IMR-90 (cell line): Measurements from ENCODE around the gene PRSS21. TPM values are rescaled to one million over a fixed set of nuclear protein-coding genes. Genes with fewer than 3 reads are reported as not detected.

Experiments
- ATAC-seq: fragments of 200-7000 bp; cut with Tn5 transposase; 2 replicates; pipeline ENCODE4 v1.9.1; 2020; ENCODE audit warnings: low read depth, mild to moderate bottlenecking, moderate library complexity
- BruUV-seq: library from RNA; stranded (reverse); fragments of 400-500 nt; replicated peaks from 2 replicates; lab custom pipeline; 2021; lab: Mats Ljungman, UMichigan
- CTCF ChIA-PET: fragments of 300-600 bp; formaldehyde crosslinking; extraction: SDS; loops from one replicate; lab custom pipeline; 2021; ENCODE audit warnings: antibody characterized with exemption; lab: Yijun Ruan, JAX
- POLR2A ChIA-PET: fragments of 300-600 bp; sonication (Branson Sonifier 250); formaldehyde crosslinking; loops from one replicate; lab custom pipeline; 2022; ENCODE audit warnings: antibody characterized with exemption; ENCODE audit not compliant: unreplicated experiment; lab: Charles Lee
- DNase-seq: peaks from one replicate; pipeline ENCODE4 v3.0.0; 2013
- H2AFZ ChIP-seq: replicated peaks from 2 replicates; pipeline ENCODE3; 2013; ENCODE audit warnings: low read length, mild to moderate bottlenecking; ENCODE audit not compliant: poor library complexity
- H2AK5ac ChIP-seq: 2 replicates; pipeline ENCODE4 v1.6.1; 2013; ENCODE audit warnings: low read depth, low read length, inconsistent platforms
- H2AK9ac ChIP-seq: replicated peaks from 2 replicates; pipeline ENCODE3; 2013; ENCODE audit warnings: mild to moderate bottlenecking, low read depth, low read length, moderate library complexity; ENCODE audit not compliant: poor library complexity
- H2BK120ac ChIP-seq: 2 replicates; pipeline ENCODE4 v1.6.1; 2013; ENCODE audit warnings: low read depth, low read length, inconsistent platforms
- H2BK15ac ChIP-seq: 3 replicates; pipeline ENCODE4 v1.6.1; 2013; ENCODE audit warnings: low read depth, low read length, inconsistent platforms
- H2BK20ac ChIP-seq: 2 replicates; pipeline ENCODE4 v1.6.1; 2013; ENCODE audit warnings: low read depth, mild to moderate bottlenecking, inconsistent platforms, low read length, moderate library complexity
- H2BK5ac ChIP-seq: 2 replicates; pipeline ENCODE4 v1.6.1; 2013; ENCODE audit warnings: mild to moderate bottlenecking, low read depth, low read length, inconsistent platforms; ENCODE audit not compliant: poor library complexity, severe bottlenecking
- H3K14ac ChIP-seq: replicated peaks from 2 replicates; pipeline ENCODE4 v1.6.1; 2013; ENCODE audit warnings: low read depth, low read length, inconsistent platforms
- H3K18ac ChIP-seq: 2 replicates; pipeline ENCODE4 v1.6.1; 2013; ENCODE audit warnings: low read depth, low read length, control low read depth
- H3K23ac ChIP-seq: 2 replicates; pipeline ENCODE4 v1.6.1; 2013; ENCODE audit warnings: low read depth, low read length, inconsistent platforms
- H3K27ac ChIP-seq: 2 replicates; pipeline ENCODE4 v1.5.1; 2013; ENCODE audit warnings: mild to moderate bottlenecking, control low read depth, low read length; ENCODE audit not compliant: insufficient read depth
- H3K27me3 ChIP-seq: 2 replicates; pipeline ENCODE4 v1.6.1; 2013; ENCODE audit warnings: low read length; ENCODE audit not compliant: control insufficient read depth, insufficient read depth
- H3K36me3 ChIP-seq: 2 replicates; pipeline ENCODE4 v1.6.1; 2013; ENCODE audit warnings: low read length, mixed read lengths; ENCODE audit not compliant: control insufficient read depth, insufficient read depth
- H3K4ac ChIP-seq: 2 replicates; pipeline ENCODE4 v1.6.1; 2013; ENCODE audit warnings: low read depth, low read length, inconsistent platforms
- H3K4me1 ChIP-seq: 2 replicates; pipeline ENCODE4 v1.6.1; 2013; ENCODE audit warnings: low read length, mixed read lengths; ENCODE audit not compliant: control insufficient read depth, insufficient read depth
- H3K4me2 ChIP-seq: 2 replicates; pipeline ENCODE4 v1.6.1; 2013; ENCODE audit warnings: low read depth, mild to moderate bottlenecking, control low read depth, low read length, moderate library complexity
- H3K4me3 ChIP-seq: 2 replicates; pipeline ENCODE4 v1.5.1; 2013; ENCODE audit warnings: low read depth, mild to moderate bottlenecking, control low read depth, low read length, moderate library complexity; ENCODE audit not compliant: insufficient read depth
- H3K56ac ChIP-seq: 2 replicates; pipeline ENCODE4 v1.6.1; 2013; ENCODE audit warnings: low read length, inconsistent platforms; ENCODE audit not compliant: insufficient read depth; ENCODE audit errors: extremely low read depth
- H3K79me1 ChIP-seq, 2 experiments: 2 replicates each; pipeline ENCODE4 v1.6.1; 2013; ENCODE audit warnings: low read length in 2 of 2, inconsistent platforms in 1 of 2, low read depth in 1 of 2
- H3K9ac ChIP-seq: 2 replicates; pipeline ENCODE4 v1.6.1; 2013; ENCODE audit warnings: low read depth, low read length, control low read depth
- H3K9me1 ChIP-seq: 2 replicates; pipeline ENCODE4 v1.6.1; 2013; ENCODE audit warnings: low read length, inconsistent platforms; ENCODE audit not compliant: insufficient read depth
- H3K9me3 ChIP-seq: 2 replicates; pipeline ENCODE4 v1.6.1; 2013; ENCODE audit warnings: low read length; ENCODE audit not compliant: control insufficient read depth, insufficient read depth
- H4K20me1 ChIP-seq: 2 replicates; pipeline ENCODE4 v1.6.1; 2013; ENCODE audit warnings: low read length, inconsistent platforms; ENCODE audit not compliant: insufficient read depth
- H4K5ac ChIP-seq: 2 replicates; pipeline ENCODE4 v1.6.1; 2013; ENCODE audit warnings: mild to moderate bottlenecking, low read depth, low read length, control low read depth
- H4K8ac ChIP-seq, 2 experiments: 2 replicates each; pipeline ENCODE4 v1.6.1; 2013; ENCODE audit warnings: low read depth in 2 of 2, low read length in 2 of 2, control low read depth in 1 of 2, inconsistent platforms in 1 of 2
- H4K91ac ChIP-seq: 2 replicates; pipeline ENCODE4 v1.6.1; 2013; ENCODE audit warnings: low read depth, low read length, inconsistent platforms; ENCODE audit not compliant: insufficient read depth
- MAZ ChIP-seq: IDR thresholded peaks from 2 replicates; pipeline ENCODE4 v1.6.1; 2012; ENCODE audit warnings: low read depth, mild to moderate bottlenecking, low read length, improper control_type of control experiment, moderate library complexity, borderline replicate concordance
- MXI1 ChIP-seq: IDR thresholded peaks from 2 replicates; pipeline ENCODE4 v1.6.1; 2012; ENCODE audit warnings: low read depth, mild to moderate bottlenecking, low read length, moderate library complexity, borderline replicate concordance
- WGBS, 2 experiments: methylation state at CpG; one replicate each; pipeline versions ENCODE4 v1.1.5 to v1.1.7; 2013; ENCODE audit warnings: missing lambda C conversion rate in 2 of 2; ENCODE audit not compliant: insufficient read length in 1 of 2; ENCODE audit errors: extremely low coverage in 2 of 2; 5-methylcytosine and 5-hydroxymethylcytosine counted together
- dilution Hi-C: fragments of 300-500 bp; cut with HindIII; formaldehyde crosslinking; loops from one replicate; pipeline ENCODE4 v1.14.3; 2018; ENCODE audit warnings: low sequenced_read_pairs; ENCODE audit not compliant: unreplicated experiment
- in situ Hi-C: fragments of 300-500 bp; cut with MboI; formaldehyde crosslinking; loops from 3 replicates; pipeline ENCODE4 v1.14.3; 2019; ENCODE audit warnings: low sequenced_read_pairs, inconsistent platforms, mixed read lengths
- intact Hi-C: fragments of 100-400 bp; cut with micrococcal nuclease; formaldehyde crosslinking; loops from 2 replicates; pipeline ENCODE4 v1.10.0; 2022
- polyA plus RNA-seq, 3 experiments: library from polyadenylated mRNA; depleted of rRNA; stranded (reverse); fragments of >200 nt; gene quantifications; 2 replicates each; pipeline ENCODE4 v1.2.3, GENCODE V29; 2012; ENCODE audit warnings: low replicate concordance in 1 of 3
- total RNA-seq: library from RNA; depleted of rRNA; stranded (reverse); fragments of >200 nt; gene quantifications from 2 replicates; pipeline ENCODE4 v1.2.3, GENCODE V29; 2012

PRSS21 gene
- total and polyA plus RNA-seq, 2 of the 4 experiments (the other 2 are of a cell fraction): 0.21 TPM; not detected in 1

DNA sequence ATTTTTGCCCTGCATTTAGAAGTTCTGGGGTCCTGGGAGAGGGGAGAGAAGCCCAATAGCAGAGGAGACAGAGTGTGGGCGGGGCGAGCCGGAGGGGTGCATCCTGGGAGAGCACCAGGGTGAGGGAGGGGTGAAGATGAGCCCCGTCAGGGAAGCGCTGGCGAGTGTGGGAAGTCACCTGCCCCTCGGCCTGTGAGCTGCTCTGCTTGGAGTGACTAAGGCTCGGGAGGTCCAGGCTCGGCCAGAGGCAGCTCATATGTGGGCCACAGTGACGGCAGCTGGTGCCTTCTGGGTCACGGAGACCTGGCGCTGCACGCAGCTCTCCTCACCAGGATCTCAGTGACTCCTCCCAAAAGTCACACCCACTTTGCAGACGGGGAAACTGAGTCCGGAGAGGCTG, 14.2 kb downstream of the PRSS21 start:
- H3K4ac ChIP-seq: no peak overlapping the region
- POLR2A ChIA-PET: no interaction called here
- intact Hi-C loops: no loop called here
- H3K9me3 ChIP-seq: no peaks in the 10 kb centered on the region
- ATAC-seq (no peak), DNase-seq (no peak)
- no peak overlapping the region for H4K8ac ChIP-seq
- H3K14ac ChIP-seq: no peak overlapping the region
- CTCF ChIA-PET: interaction anchor here (0.7 kb wide), 1 partner anchor 8 kb away, joined by 3 read pairs; no protein-coding TSS in a partner anchor
- no peak overlapping the region for H2AK9ac ChIP-seq
- H2BK120ac ChIP-seq: no peak overlapping the region
- H3K27ac ChIP-seq: no peak overlapping the region
- no peak overlapping the region for H2AK5ac ChIP-seq
- H3K79me1 ChIP-seq: no peaks in the 10 kb centered on the region
- H2BK5ac ChIP-seq: no peak overlapping the region
- no peaks in the 10 kb centered on the region for H3K36me3 ChIP-seq
- BruUV-seq: no TSS peak
- H3K4me3 ChIP-seq: no peak overlapping the region
- no peak overlapping the region for H3K56ac ChIP-seq
- no peak overlapping the region for H3K23ac ChIP-seq
- H2BK20ac ChIP-seq: no peak overlapping the region
- dilution Hi-C loops: no loop called here
- peaks cover 8% of the 10 kb centered on the region for H3K9me1 ChIP-seq
- H3K9ac ChIP-seq: no peak overlapping the region
- H3K18ac ChIP-seq: no peak overlapping the region
- TF ChIP-seq MXI1: no peak
- no peak for TF ChIP-seq MAZ
- H4K20me1 ChIP-seq: peaks cover 7% of the 10 kb centered on the region; the same call in 1 of the 2 replicates
- H3K4me2 ChIP-seq: no peak overlapping the region
- H3K27me3 ChIP-seq: peaks cover 40% of the 10 kb centered on the region
- H4K91ac ChIP-seq: no peak overlapping the region
- no peak overlapping the region for H2BK15ac ChIP-seq
- H2AFZ ChIP-seq: no peak overlapping the region
- H3K4me1 ChIP-seq: peaks cover 5% of the 10 kb centered on the region
- in situ Hi-C loops: loop anchor here (10.0 kb wide), 1 partner anchor 84 kb away; the partner anchor contains the start of gene FLYWCH1
- no peak overlapping the region for H4K5ac ChIP-seq
- no CpG with 5 or more reads among the region's 15 CpGs for WGBS, 2 experiments
